IPS-20b (cell line): ENCODE data around the gene RAG1.

Source experiments
- H3K27ac ChIP-seq: one replicate; pipeline ENCODE4 v1.5.1; 2013; ENCODE audit warnings: low read length
- H3K27me3 ChIP-seq: 2 replicates; pipeline ENCODE4 v1.6.1; 2013; ENCODE audit warnings: mild to moderate bottlenecking, low read length, inconsistent platforms; ENCODE audit not compliant: insufficient read depth
- H3K36me3 ChIP-seq: 2 replicates; pipeline ENCODE4 v1.6.1; 2013; ENCODE audit warnings: low read depth, mild to moderate bottlenecking, inconsistent platforms, low read length, moderate library complexity; ENCODE audit not compliant: insufficient read depth
- H3K4me1 ChIP-seq: 2 replicates; pipeline ENCODE4 v1.6.1; 2013; ENCODE audit warnings: mild to moderate bottlenecking, control low read depth, inconsistent platforms, low read length, moderate library complexity; ENCODE audit not compliant: insufficient read depth
- H3K4me3 ChIP-seq: 2 replicates; pipeline ENCODE4 v1.5.1; 2013; ENCODE audit warnings: mild to moderate bottlenecking, low read length, inconsistent platforms
- H3K9ac ChIP-seq: 2 replicates; pipeline ENCODE4 v1.6.1; 2013; ENCODE audit warnings: low read depth, mild to moderate bottlenecking, inconsistent platforms, low read length, moderate library complexity
- H3K9me3 ChIP-seq: 2 replicates; pipeline ENCODE4 v1.6.1; 2013; ENCODE audit warnings: mild to moderate bottlenecking, low read depth, low read length, inconsistent platforms; ENCODE audit not compliant: insufficient read depth

The RAG1 gene

DNA sequence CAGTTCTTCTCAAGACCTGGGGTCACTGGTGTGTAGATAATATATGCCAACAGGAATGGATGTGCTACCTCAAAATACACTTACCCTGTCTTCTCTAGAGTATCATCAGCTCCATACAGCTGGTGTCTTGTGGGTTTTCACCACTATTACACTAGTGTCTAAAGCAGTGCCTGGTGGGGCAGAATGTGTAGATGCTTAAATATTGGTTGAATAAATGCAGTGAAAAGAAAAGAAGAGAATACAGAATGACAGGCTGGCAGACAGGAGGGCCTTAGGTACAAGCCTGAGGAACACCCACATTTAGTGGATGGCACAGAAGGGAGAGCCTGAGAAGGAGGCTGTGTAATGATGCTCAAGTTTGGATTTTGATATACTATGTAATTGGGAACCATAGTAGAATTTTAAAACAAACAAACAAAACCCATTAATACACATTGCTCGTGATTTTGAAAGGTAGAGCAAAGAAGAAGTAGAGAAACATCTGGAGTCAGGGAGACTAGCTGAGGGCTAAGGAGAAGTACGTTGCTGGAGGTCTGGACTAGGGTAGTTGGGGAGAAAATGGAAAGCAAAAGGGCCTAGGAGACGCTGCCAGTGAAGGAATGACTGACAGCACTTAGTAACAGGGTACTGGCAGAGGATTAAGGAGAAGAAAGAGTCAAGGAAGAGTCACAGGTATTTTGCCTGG lies 50.7 kb downstream of the RAG1 start:
- Histone ChIP-seq H3K36me3 (no peaks in the 10 kb centered on the region), H3K4me3 (no peak overlapping the region), H3K27ac (no peak overlapping the region), H3K4me1 (no peaks in the 10 kb centered on the region), H3K9ac (no peak overlapping the region), H3K9me3 (no peaks in the 10 kb centered on the region), H3K27me3 (no peaks in the 10 kb centered on the region)

DNA sequence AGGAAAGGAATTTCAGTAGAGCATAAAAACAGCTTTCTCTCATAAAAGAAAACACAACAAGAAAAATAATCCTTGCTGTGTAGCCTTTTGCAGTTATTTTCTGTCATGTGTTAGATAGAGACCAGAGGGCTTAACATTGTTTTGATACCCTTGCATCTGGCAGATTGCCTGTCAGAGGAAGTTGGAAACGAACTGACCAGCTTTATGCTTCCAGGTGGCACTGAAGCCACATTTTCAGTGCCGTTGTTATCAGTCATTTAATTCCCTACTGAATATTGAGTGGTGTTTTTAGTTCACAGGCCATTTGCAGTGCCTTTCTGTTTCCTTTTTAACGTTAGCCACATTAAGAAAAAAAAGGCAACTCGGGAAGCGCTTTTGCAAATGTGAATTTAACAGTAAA lies 51.7 kb downstream of the RAG1 start:
- no peaks in the 10 kb centered on the region for H3K27me3 ChIP-seq
- H3K4me3 ChIP-seq = no peak overlapping the region
- H3K9ac ChIP-seq = no peak overlapping the region
- H3K4me1 ChIP-seq = no peaks in the 10 kb centered on the region
- H3K36me3 ChIP-seq = no peaks in the 10 kb centered on the region
- no peaks in the 10 kb centered on the region for H3K9me3 ChIP-seq
- H3K27ac ChIP-seq = no peak overlapping the region

DNA sequence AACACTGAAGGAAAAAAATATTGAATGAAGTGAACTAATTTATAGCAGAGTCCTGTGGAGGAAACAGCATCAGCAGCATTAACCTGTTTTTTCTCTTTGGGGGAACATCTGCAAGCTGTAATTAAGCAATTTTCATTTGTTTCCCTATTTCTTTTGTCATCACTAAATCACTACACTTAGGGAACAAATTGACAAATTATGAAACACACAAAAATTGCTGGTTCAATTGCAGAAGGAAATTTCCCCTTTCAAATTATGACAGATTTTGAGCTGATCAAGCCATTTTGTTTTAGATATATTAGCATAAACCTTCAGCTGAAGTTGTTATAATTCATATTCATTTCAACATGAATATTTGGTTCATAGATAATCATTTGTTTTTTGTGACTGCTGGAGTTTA lies 52.4 kb downstream of the RAG1 start:
- no peaks in the 10 kb centered on the region for H3K9me3 ChIP-seq
- H3K9ac ChIP-seq = no peak overlapping the region
- no peaks in the 10 kb centered on the region for H3K27me3 ChIP-seq
- no peaks in the 10 kb centered on the region for H3K36me3 ChIP-seq
- H3K4me3 ChIP-seq = no peak overlapping the region
- no peak overlapping the region for H3K27ac ChIP-seq
- no peaks in the 10 kb centered on the region for H3K4me1 ChIP-seq

DNA sequence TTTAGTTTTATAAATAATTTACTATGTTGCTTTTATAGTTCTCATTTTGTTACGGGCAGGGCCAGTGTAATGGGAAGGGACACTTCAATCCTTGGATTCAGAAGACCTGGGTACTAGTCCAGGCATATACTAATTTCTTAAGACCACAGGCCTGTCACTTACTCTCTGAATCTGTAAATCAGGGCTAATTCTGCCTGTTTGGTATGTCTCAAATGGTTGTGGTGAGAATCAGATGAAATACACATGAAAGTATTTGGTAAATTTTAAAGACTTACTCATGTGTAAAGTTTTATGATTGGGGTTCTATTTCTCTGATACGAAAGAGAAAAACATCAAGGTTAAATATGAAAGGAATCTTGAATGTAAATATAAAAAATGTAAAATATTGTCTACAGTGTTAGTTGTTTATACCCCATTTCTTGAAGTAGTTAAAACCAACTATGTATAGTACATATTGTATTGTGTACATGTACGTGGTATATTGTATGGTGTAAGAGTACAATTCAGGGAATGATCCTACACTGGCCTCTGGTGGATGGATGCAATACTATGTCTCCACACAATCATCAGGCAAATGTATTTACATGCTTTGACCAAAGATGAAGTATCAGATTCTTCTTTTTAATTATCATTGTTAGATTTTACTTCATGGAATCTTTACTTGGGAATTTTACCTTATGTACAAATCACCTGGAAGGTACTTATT lies 54.8 kb downstream of the RAG1 start:
- Histone ChIP-seq H3K4me1 (no peaks in the 10 kb centered on the region), H3K4me3 (no peak overlapping the region), H3K27ac (no peak overlapping the region), H3K27me3 (no peaks in the 10 kb centered on the region), H3K9ac (no peak overlapping the region), H3K9me3 (no peaks in the 10 kb centered on the region), H3K36me3 (no peaks in the 10 kb centered on the region)

DNA sequence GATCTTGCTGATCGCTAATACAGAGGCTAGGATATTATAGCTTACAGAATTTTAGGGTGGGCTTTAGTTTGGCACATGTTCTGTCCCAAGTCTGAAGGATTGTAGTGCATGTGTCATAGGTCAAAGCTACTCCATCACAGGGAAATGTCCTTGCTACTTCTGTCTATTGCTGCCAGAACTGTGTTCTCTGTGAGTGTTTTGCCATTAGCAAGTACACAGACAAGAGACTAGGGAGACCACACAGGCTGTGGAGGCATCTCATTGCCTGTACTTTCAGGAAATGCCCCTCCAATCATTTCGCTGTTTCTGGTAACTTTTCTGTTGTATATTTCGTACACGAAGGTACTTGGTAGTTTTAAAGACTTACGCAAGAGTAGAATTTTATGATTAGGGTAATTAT lies 55.7 kb downstream of the RAG1 start:
- no peak overlapping the region for H3K27ac ChIP-seq
- no peak overlapping the region for H3K9ac ChIP-seq
- no peaks in the 10 kb centered on the region for H3K27me3 ChIP-seq
- no peaks in the 10 kb centered on the region for H3K4me1 ChIP-seq
- H3K36me3 ChIP-seq = no peaks in the 10 kb centered on the region
- H3K9me3 ChIP-seq = no peaks in the 10 kb centered on the region
- no peak overlapping the region for H3K4me3 ChIP-seq

DNA sequence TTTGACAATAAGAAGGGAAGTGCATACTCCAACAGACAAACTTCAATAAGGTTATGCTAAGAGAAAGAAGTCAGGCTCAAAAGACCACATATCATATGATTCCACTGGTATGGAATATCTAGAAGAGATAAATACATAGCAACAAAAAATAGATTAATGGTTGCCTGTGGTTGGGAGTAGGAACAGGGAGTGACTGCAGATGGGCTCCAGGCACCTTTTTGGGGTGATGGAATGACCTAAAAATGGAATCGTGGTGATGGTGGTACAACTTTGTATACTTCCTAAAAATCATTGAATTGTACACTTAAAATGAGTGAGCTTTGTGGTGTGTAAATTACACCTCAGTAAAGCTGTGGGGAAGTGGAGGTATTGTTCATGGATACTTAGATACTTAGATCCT lies 59.2 kb downstream of the RAG1 start:
- H3K27ac ChIP-seq = no peak overlapping the region
- no peak overlapping the region for H3K4me3 ChIP-seq
- no peaks in the 10 kb centered on the region for H3K9me3 ChIP-seq
- no peaks in the 10 kb centered on the region for H3K4me1 ChIP-seq
- H3K27me3 ChIP-seq = no peaks in the 10 kb centered on the region
- H3K9ac ChIP-seq = no peak overlapping the region
- no peaks in the 10 kb centered on the region for H3K36me3 ChIP-seq

DNA sequence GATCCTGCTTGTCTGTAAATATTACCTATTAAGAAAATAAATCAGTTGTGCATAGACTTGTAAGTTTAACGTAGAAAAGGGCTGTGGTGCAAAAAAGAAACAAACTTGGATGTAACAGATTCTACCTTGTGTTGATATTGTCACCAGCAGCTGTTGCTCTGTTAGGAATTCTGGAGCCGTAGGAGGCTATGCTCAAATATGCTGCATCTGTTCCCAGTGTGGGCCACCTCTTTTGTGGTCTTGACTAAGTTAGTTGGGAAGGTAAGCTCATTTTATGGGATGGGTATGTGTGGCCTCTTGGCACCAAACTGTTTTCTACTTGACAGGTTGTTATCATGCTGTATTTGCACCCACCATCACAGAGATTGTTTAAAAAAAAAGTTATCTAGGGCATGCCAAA lies 59.7 kb downstream of the RAG1 start:
- Histone ChIP-seq H3K27me3 (no peaks in the 10 kb centered on the region), H3K9me3 (no peaks in the 10 kb centered on the region), H3K9ac (no peak overlapping the region), H3K4me1 (no peaks in the 10 kb centered on the region), H3K4me3 (no peak overlapping the region), H3K36me3 (no peaks in the 10 kb centered on the region), H3K27ac (no peak overlapping the region)

DNA sequence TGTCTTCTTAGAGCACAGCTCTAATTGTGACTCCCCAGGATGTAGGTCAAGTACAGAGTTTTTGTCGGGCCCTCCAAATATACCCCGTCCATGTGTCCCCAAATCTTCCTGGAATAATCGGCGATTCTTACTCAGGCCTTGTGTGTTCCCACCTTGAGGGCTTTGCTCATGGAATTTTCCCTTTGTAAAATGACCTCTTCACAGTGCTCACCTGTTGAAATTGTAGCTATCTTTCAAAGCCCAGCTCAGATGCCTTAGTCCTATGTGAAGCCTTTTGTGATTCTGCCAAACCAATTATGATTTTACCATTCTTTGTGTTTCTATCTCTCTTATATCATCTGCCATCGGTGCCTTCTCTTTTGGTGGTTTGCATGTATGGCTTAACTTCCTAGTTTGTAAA lies 60.3 kb downstream of the RAG1 start:
- Histone ChIP-seq H3K4me3 (no peak overlapping the region), H3K9ac (no peak overlapping the region), H3K36me3 (no peaks in the 10 kb centered on the region), H3K4me1 (no peaks in the 10 kb centered on the region), H3K27ac (no peak overlapping the region), H3K9me3 (no peaks in the 10 kb centered on the region), H3K27me3 (no peaks in the 10 kb centered on the region)

DNA sequence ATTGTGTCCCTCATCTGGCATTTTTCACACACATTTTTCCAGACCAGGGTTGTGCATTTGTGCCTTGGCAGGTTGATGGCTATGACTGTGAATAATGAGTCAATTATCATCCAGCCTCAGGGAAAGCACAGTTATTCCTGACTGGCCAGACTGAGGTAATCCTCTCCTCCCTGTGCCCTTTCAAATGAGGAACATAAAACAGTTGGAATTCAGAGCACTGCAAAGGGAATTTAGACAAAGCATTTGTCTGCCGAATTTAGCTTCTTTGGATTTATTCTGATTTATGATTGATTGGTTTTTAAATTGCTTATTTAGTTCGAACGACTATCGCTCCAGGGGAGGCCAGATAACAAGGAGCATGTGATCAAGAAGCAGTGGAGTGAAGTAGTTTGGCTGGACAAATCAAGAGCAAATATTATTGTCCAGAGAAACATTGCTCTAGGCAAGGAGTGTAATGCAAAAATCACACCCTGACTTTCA lies 61.0 kb downstream of the RAG1 start:
- no peaks in the 10 kb centered on the region for H3K36me3 ChIP-seq
- no peak overlapping the region for H3K9ac ChIP-seq
- H3K27ac ChIP-seq = no peak overlapping the region
- no peak overlapping the region for H3K4me3 ChIP-seq
- no peaks in the 10 kb centered on the region for H3K9me3 ChIP-seq
- H3K27me3 ChIP-seq = no peaks in the 10 kb centered on the region
- no peaks in the 10 kb centered on the region for H3K4me1 ChIP-seq
